GM21717 (cell line): Measurements from ENCODE around the gene VDR.

Experiments used
- ATAC-seq: cut with Tn5 transposase; IDR thresholded peaks from one replicate; pipeline ENCODE4 v1.9.1; 2021; ENCODE audit warnings: mild to moderate bottlenecking, moderate library complexity; ENCODE audit not compliant: unreplicated experiment

VDR gene

GRCh38 chr12:47799357-47799955 lies 105.3 kb downstream of the VDR start:
- ATAC-seq, result no peak

GRCh38 chr12:47798382-47798948 lies 106.3 kb downstream of the VDR start:
- ATAC-seq, result no peak

GRCh38 chr12:47797441-47797840 lies 107.4 kb downstream of the VDR start:
- ATAC-seq, result no peak

- ATAC-seq, result no peak
Measured at GRCh38 chr12:47795814-47796411, 108.9 kb downstream of the VDR start.

GRCh38 chr12:47795121-47795813 lies 109.5 kb downstream of the VDR start:
- ATAC-seq, result no peak

- no peak for ATAC-seq
Measured at GRCh38 chr12:47794679-47795078, 110.1 kb downstream of the VDR start.

GRCh38 chr12:47793015-47793681 lies 111.6 kb downstream of the VDR start:
- no peak for ATAC-seq

GRCh38 chr12:47791874-47792273 lies 112.9 kb downstream of the VDR start:
- no peak for ATAC-seq
